Heart right ventricle (tissue), 16 donors: ENCODE results near the gene BMPR1A. TPM values are rescaled to one million over a fixed set of nuclear protein-coding genes. Genes with fewer than 3 reads are reported as not detected.

Experiments
- ATAC-seq, 8 donors: fragments of 200-7000 bp; cut with Tn5 transposase; one replicate each; pipeline ENCODE4 v1.9.1; 2020; ENCODE audit warnings: mild to moderate bottlenecking in 8 of 8, moderate library complexity in 8 of 8, moderate number of reproducible peaks in 1 of 8
- DNase-seq, 2 donors: peaks; one replicate each; pipeline ENCODE4 v3.0.0-alpha.2; 2020
- H3K27ac ChIP-seq, 10 donors: fragments of 200-600 bp; sonication (generic) in 2 of 10; one replicate each; pipeline versions ENCODE4 v1.5.0 to v1.8.0; 2020 to 2022; ENCODE audit warnings: mild to moderate bottlenecking in 3 of 10
- H3K27me3 ChIP-seq, 7 donors: fragments of 200-600 bp; one replicate each; pipeline ENCODE4 v1.8.0; 2021 to 2022; ENCODE audit warnings: mild to moderate bottlenecking in 2 of 7
- H3K36me3 ChIP-seq, 9 donors: fragments of 200-600 bp; sonication (generic) in 1 of 9; one replicate each; pipeline versions ENCODE4 v1.5.0 to v1.8.0; 2020 to 2022; ENCODE audit warnings: mild to moderate bottlenecking in 2 of 9
- H3K4me1 ChIP-seq, 9 donors: fragments of 200-600 bp; sonication (generic) in 1 of 9; one replicate each; pipeline versions ENCODE4 v1.5.0 to v1.8.0; 2020 to 2022; ENCODE audit warnings: mild to moderate bottlenecking in 4 of 9
- H3K4me3 ChIP-seq, 10 donors: fragments of 200-600 bp; sonication (generic) in 2 of 10; one replicate each; pipeline versions ENCODE4 v1.5.0 to v1.8.0; 2020 to 2022; ENCODE audit warnings: mild to moderate bottlenecking in 7 of 10, moderate library complexity in 2 of 10
- H3K9me3 ChIP-seq, 11 donors: fragments of 200-600 bp in 10 of 11; sonication (generic) in 2 of 11; one replicate each; pipeline versions ENCODE4 v1.5.0 to v1.8.0; 2013 to 2022; ENCODE audit warnings: mild to moderate bottlenecking in 2 of 11, control low read depth in 1 of 11, moderate library complexity in 1 of 11
- CTCF ChIP-seq, 9 donors: fragments of 200-600 bp; sonication (generic) in 2 of 9; IDR thresholded peaks; one replicate each; pipeline versions ENCODE4 v1.5.0 to v1.8.0; 2021 to 2022; ENCODE audit warnings: antibody characterized with exemption in 9 of 9, mild to moderate bottlenecking in 5 of 9, moderate library complexity in 1 of 9
- WGBS, 2 donors: extraction: QIAGEN DNeasy Blood & Tissue Kit; methylation state at CpG; one replicate each; pipeline ENCODE4 v1.1.7; 2013; ENCODE audit warnings: inconsistent platforms in 1 of 2; 5-methylcytosine and 5-hydroxymethylcytosine counted together
- intact Hi-C, 10 donors: fragments of 100-400 bp; cut with DNase I; formaldehyde crosslinking; loops; one replicate each; pipeline versions ENCODE4 v1.11.1 to v1.14.2; 2022
- polyA plus RNA-seq, 2 donors: library from polyadenylated mRNA; stranded (reverse); fragments of 200-250 nt; gene quantifications; one replicate each; pipeline ENCODE4 v1.2.3, GENCODE V29; 2013
- total RNA-seq, 10 donors: library from RNA; stranded (reverse); fragmentation: NEBNext Ultra II Directional in 3 of 10; extraction: Animal tissue kit (Norgen Biotek cat#: 25700) in 3 of 10; gene quantifications; one replicate each; pipeline versions ENCODE4 v1.2.1 to v1.2.4, GENCODE V29; 2021 to 2023
- donor health status: Arrhythmogenic right ventricular cardiomyopathy.
- donor health status: ischemic (EF 13 %, LVEDD 7.1; RV severe dilation, severe dysfunction).
- donor health status: healthy with polysubstance abuse.
- donor health status: DM: no; HTN: yes; CAD: no.
- donor health status: DM: no; HTN: no; CAD: no.
- donor health status: ischemic (EF 25% LVEDD 6.9; RV normal size, moderate dysfunction).
- donor health status: ischemic (EF 25% LVEDD 5.7; RV mildly dilated, moderate dysfunction).
- donor health status: healthy.
- donor health status: DM: yes; HTN: yes; CAD: no.
- donor health status: Ischemic cardiomyopathy.
- donor health status: ischemic (EF 35%, LVEDD 5.7; RV mildly dilated, moderate dysfunction).
- donor health status: nonischemic (EF 11% LVEDD 7.7; RV severe dilation, severe dysfunction).
- donor health status: DM: yes; HTN: yes; CAD: no.
- donor health status: PGD.
- donor health status: ischemic (EF 29% LVEDD 5.4; RV normal size, mild dysfunction).
- donor health status: nonischemic (EF 23%, LVEDD 6.1; RV moderate dilation, normal function).

The BMPR1A gene
- total and polyA plus RNA-seq, 12 donors = 6.7 to 69.0 (median 45.6) TPM

GRCh38 chr10:86981716-86982115 is 225.3 kb downstream of the BMPR1A start:
- ATAC-seq = no peak
- Histone ChIP-seq H3K27ac (no peak overlapping the region), H3K36me3 (peaks cover 0 to 9% (median 0%) of the 10 kb centered on the region in 9 donors), H3K9me3 (no peaks in the 10 kb centered on the region), H3K27me3 (no peaks in the 10 kb centered on the region), H3K4me1 (peaks cover 8 to 38% (median 17%) of the 10 kb centered on the region in 9 donors), H3K4me3 (no peak overlapping the region)
- intact Hi-C loops = loop anchor here in 1 of 10 donors (10.0 kb wide), 1 partner anchor 73 kb away; no protein-coding TSS in a partner anchor
- whole genome bisulfite sequencing, 2 donors = 89 to 91% methylated on average over 5 of the region's 5 CpGs
- DNase-seq = no peak
- no peak for TF ChIP-seq CTCF (IDR thresholded peaks at IDR 0.05)

Other genes starting within 250 kb of the BMPR1A start
- gene WAPL, start 234.8 kb upstream of the BMPR1A start, total RNA-seq = 10 to 100 TPM; 18.5 to 29.5 (median 25.1) TPM
- gene WAPL, start 234.8 kb upstream of the BMPR1A start, polyA plus RNA-seq = 10 to 100 TPM; 10.0 to 10.8 TPM
- gene OPN4, start 102.1 kb upstream of the BMPR1A start, total RNA-seq = under 1 TPM in 5 of 10 donors, not detected in 5; 0.11 to 0.27 (median 0.26) TPM
- under 1 TPM; 0.10 to 0.29 TPM for gene OPN4, start 102.1 kb upstream of the BMPR1A start, polyA plus RNA-seq
- 1,000 to 10,000 TPM; 1,248 to 1,738 (median 1,513) TPM for gene LDB3, start 88.1 kb upstream of the BMPR1A start, total RNA-seq
- 1,000 to 10,000 TPM in 1 of 2 donors, 100 to 1,000 TPM in 1; 162 to 1,622 TPM for gene LDB3, start 88.1 kb upstream of the BMPR1A start, polyA plus RNA-seq
- gene MMRN2, start 201.0 kb downstream of the BMPR1A start, total RNA-seq = 10 to 100 TPM; 23.4 to 43.2 (median 36.2) TPM
- 10 to 100 TPM; 22.5 to 31.7 TPM for gene MMRN2, start 201.0 kb downstream of the BMPR1A start, polyA plus RNA-seq
- gene SNCG, start 202.0 kb downstream of the BMPR1A start, total RNA-seq = 10 to 100 TPM in 9 of 10 donors, 1 to 10 TPM in 1; 9.4 to 21.4 (median 12.6) TPM
- gene SNCG, start 202.0 kb downstream of the BMPR1A start, polyA plus RNA-seq = 10 to 100 TPM; 35.2 to 68.0 TPM
- 100 to 1,000 TPM in 1 of 10 donors, 10 to 100 TPM in 9; 18.5 to 113 (median 40.4) TPM for gene ADIRF, start 211.9 kb downstream of the BMPR1A start, total RNA-seq
- gene ADIRF, start 211.9 kb downstream of the BMPR1A start, polyA plus RNA-seq = 100 to 1,000 TPM; 174 to 234 TPM